ENCODE data around the gene BCAT1. TPM values are rescaled to one million over a fixed set of nuclear protein-coding genes. Genes with fewer than 3 reads are reported as not detected.

BCAT1 gene
- total and polyA plus RNA-seq, 2 experiments from 2014 or later, result 53.6 to 181 TPM

- TF ChIP-seq EZH2phosphoT487 (IDR thresholded peaks at IDR 0.05; ENCODE audit: unreplicated experiment) (no peak), ZNF331 (CRISPR knock-in tag; IDR thresholded peaks at IDR 0.05; ENCODE audit: low read depth) (no peak), ZNF114 (CRISPR knock-in tag; IDR thresholded peaks at IDR 0.05) (no peak), ETS1 (IDR thresholded peaks at IDR 0.05) (no peak), STAT1 (IDR thresholded peaks at IDR 0.05; ENCODE audit: unreplicated experiment) (no peak), ZNF462 (CRISPR knock-in tag; IDR thresholded peaks at IDR 0.05) (no peak), NANOG (IDR thresholded peaks at IDR 0.05; ENCODE audit: borderline replicate concordance) (no peak), EZH2 (IDR thresholded peaks at IDR 0.05; ENCODE audit: low read depth, unreplicated experiment) (no peak), JUNB (IDR thresholded peaks at IDR 0.05; ENCODE audit: unreplicated experiment) (no peak), CTCF (conservative IDR thresholded peaks at IDR 0.05; ENCODE audit: low read depth in 2 of 2) (no peak), POLR2AphosphoS5 (IDR thresholded peaks at IDR 0.05; ENCODE audit: low read depth) (no peak), REST (IDR thresholded peaks at IDR 0.05; ENCODE audit: unreplicated experiment) (no peak), CREB1 (CRISPR knock-in tag; IDR thresholded peaks at IDR 0.05; ENCODE audit: low read depth) (no peak)
- no peaks in the 10 kb centered on the region for H3F3A ChIP-seq (replicated peaks; ENCODE audit: low read depth)
- H3K4me3 Mint-ChIP-seq, result no peak overlapping the region
- H3K4me2 ChIP-seq, result no peak overlapping the region
- no peak overlapping the region for H3K4me3 ChIP-seq
- no peak overlapping the region for H2AFZ ChIP-seq
- H3K27ac Mint-ChIP-seq, result no peak overlapping the region
- H4K20me1 ChIP-seq (replicated peaks; ENCODE audit: insufficient read depth), result no peaks in the 10 kb centered on the region
- DNase-seq (ENCODE audit: low spot score) (no peak), ATAC-seq (no peak)
- H3K36me3 Mint-ChIP-seq (ENCODE audit: low read depth), result no peaks in the 10 kb centered on the region
- H3K4me1 ChIP-seq (ENCODE audit: insufficient read depth), result peaks cover 13% of the 10 kb centered on the region
- no peaks in the 10 kb centered on the region for H3K27me3 ChIP-seq (ENCODE audit: insufficient read depth)
- no peaks in the 10 kb centered on the region for H3K9me3 Mint-ChIP-seq
- H3K79me2 ChIP-seq (replicated peaks; ENCODE audit: insufficient read depth), result no peaks in the 10 kb centered on the region
- H3K36me3 ChIP-seq (ENCODE audit: insufficient read depth), result no peaks in the 10 kb centered on the region
- no peaks in the 10 kb centered on the region for H3K27me3 Mint-ChIP-seq (ENCODE audit: insufficient read depth, low read depth, poor library complexity)
- peaks cover 15% of the 10 kb centered on the region for H3K4me1 Mint-ChIP-seq
- no peak overlapping the region for H3K27ac ChIP-seq (ENCODE audit: low read depth)
- H3K9me2 ChIP-seq (ENCODE audit: insufficient read depth), result 0 out of 2 replicates have a peak, but pooled peaks cover 16% of the 10 kb centered on the region
These were observed 184.2 kb downstream of the BCAT1 start for GRCh38 chr12:24764712-24765111.
